GM18858 (cell line): Measurements from ENCODE around the gene MED16.

ENCODE experiments used
- ATAC-seq: cut with Tn5 transposase; IDR thresholded peaks from one replicate; pipeline ENCODE4 v1.9.1; 2021; ENCODE audit not compliant: unreplicated experiment

MED16 gene

GRCh38 chr19:912181-913079 is 19.4 kb upstream of the MED16 start:
- no peak for ATAC-seq

- no peak for ATAC-seq
These were observed 18.4 kb upstream of the MED16 start for GRCh38 chr19:911197-912033.

DNA sequence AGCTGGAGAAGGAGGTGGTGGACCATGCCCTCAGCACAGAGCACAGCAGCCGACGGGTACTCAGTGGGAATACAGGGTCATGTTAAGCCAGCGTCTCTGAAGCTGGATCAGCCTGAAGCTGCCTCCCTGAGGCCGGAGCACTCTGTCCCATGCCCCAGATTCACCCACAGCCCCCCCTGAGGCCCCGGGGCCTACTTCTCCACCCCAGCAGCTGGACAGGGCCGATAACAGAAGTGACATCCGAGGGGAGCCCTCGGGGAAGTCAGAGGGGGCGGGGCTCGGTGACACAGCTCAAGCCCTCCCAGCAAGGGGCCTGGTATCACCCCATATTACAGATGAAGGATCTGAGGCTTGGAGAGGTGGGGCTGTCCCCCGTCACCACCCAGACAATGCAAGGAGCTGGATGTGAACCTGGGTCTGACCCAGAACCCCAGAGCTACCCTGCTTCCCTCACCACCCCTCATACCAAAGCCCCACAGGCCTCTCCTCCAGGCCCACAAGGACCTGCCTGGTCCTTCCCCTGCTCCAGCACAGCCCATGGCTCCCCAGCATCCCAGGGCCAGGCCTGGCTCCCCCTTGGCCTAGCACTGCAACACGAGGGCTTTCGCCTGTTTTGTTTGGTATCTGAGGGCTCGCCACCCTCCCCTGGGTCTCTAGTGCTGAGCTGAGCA is 14.3 kb upstream of the MED16 start:
- no peak for ATAC-seq

GRCh38 chr19:906480-906879 is 13.5 kb upstream of the MED16 start:
- no peak for ATAC-seq

DNA sequence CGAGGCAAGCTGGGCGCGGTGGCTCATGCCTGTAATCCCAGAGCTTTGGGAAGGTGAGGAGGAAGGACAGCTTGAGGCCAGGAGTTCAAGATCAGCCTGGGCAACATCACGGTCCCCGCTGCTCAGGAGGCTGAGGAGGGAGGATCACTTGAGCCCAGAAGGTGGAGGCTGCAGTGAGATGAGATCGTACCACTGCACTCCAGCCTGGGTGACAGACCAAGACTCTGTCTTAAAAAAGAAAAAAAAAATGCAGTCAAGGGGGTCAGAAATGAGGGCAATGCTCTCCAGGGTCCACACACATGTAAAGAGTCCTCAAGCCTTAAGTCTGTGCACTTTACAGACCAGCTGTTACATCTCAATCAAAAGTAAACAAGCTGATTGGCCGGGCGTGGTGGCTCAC is 11.6 kb upstream of the MED16 start:
- ATAC-seq, result no peak

DNA sequence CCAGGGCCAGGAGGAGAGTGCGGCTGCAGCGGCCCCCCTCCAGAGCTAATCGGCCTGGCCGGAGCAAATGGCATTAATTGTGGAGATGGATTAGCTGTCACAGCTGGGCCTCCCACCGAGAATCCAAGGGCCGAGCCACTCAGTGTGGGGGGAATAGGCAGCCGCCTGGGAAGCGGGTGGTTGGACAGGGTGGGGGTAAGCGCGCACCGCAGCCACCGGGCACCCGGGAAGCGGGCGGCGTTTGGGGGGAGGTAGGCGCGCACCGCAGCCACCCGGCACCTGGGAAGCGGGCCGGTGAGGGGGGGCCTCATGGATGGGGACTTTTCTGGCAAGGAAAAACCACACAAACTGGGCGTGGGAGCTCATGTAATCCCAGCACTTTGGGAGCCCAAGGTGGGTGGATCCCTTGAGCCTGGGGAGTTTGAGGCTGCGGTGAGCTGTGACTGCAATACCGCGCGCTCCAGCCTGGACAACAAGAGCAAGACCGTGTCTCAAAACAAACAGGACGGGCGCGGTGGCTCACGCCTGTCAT is 10.3 kb upstream of the MED16 start:
- no peak for ATAC-seq

- ATAC-seq, result no peak
These were observed 9.6 kb upstream of the MED16 start for GRCh38 chr19:902446-903226.

DNA sequence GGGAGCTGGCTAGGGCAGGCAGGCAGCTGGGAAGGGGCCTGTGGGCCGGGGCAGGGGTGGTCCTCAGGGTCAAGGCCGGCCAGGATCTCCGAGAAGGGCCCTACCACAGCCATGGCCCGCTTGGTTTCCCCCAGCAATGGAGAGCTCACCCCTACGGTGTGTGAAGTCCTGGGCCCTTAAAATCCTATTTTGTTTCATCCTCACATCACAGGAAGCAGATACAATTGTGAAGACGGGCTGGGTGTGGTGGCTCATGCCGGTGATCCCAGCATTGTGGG is 9.0 kb upstream of the MED16 start:
- no peak for ATAC-seq

DNA sequence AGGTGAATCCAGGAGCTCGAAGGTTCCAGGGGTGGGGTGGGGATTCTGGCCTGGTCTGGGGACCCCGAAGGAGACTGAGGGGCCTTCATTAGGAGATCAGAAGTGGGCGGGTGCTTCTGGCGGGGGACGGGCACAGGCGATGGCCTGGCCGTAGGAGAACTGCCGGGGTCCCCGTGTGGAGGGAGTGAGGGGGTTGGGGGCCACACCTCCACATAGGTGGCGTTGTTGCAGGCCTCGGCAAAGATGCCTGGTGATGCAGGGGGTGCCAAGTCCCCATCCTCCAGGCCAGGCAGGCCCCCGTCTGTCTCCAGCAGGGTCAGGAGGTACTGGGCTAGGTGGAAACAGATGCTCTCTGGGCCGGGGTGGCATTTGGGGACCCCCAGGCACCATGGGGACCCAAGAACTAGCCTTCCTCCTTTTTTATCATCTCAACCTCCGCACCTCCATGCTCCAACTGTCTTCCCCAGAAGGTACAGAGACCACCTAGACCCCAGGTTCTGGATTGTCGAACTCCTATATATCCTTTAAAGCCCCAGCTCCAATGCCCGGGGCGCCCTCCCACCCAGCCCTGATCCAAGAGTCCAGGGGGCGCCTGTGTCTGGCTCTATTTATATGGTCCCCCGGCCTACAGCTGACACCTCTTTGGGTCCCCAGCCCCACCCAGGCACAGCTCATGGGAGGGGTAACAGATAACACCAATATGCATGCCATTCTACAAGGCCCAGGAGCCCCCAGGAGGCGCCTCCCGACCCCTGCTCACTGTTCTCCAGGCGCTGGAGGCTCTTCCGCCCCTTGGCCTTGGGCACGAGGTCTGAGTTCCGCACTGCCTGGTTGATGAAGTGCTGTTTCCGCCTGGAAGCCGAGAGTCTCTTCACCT is 8.5 kb upstream of the MED16 start:
- ATAC-seq, result no peak

DNA sequence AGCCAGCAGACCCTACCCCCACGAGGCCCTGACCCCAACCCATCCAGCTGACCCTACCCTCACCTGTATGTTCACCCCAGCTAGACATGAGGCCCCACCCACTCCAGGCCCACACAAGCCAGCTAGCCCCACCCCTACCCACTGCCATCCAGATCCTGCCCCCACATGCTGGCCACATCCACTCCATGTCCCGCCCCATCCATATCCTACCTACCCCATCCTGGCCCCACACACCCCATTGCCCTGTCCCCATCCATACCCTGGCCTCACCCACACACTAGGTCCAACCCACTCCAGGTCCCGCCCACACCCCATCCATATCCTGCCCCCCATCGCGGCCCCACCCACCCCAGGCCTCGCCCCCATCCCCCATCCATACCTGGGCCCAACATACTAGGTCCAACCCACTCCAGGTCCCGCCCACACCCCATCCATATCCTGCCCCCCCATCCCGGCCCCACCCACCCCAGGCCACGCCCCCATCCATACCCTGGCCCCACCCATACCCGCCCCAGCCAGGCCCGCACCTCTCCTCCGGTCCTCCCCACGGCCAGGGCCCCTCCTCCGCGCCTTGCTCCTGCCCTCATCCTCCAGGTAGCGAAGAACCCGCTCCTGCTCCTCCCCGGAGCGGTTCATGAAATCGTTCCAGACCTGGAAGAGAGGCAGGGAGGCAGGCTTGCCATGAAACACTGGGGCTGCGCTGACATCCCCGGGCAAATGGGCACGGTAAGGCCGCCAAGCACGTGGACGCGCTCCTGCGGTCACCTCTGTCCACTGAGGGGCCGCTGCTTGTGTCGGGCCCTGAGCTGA is 7.5 kb upstream of the MED16 start:
- no peak for ATAC-seq

DNA sequence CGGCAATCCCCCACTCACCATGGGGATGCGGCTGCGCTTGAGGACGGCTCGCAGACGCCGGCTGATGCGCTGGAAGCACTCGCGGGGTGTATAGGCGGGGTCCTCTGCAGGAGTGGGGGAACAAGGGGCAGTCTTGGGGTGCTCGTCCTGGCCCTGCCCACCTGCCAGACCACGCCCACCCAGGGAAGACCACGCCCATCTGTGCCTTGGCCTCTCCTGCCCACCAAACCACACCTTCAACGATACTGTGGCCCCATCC is 7.0 kb upstream of the MED16 start:
- no peak for ATAC-seq

DNA sequence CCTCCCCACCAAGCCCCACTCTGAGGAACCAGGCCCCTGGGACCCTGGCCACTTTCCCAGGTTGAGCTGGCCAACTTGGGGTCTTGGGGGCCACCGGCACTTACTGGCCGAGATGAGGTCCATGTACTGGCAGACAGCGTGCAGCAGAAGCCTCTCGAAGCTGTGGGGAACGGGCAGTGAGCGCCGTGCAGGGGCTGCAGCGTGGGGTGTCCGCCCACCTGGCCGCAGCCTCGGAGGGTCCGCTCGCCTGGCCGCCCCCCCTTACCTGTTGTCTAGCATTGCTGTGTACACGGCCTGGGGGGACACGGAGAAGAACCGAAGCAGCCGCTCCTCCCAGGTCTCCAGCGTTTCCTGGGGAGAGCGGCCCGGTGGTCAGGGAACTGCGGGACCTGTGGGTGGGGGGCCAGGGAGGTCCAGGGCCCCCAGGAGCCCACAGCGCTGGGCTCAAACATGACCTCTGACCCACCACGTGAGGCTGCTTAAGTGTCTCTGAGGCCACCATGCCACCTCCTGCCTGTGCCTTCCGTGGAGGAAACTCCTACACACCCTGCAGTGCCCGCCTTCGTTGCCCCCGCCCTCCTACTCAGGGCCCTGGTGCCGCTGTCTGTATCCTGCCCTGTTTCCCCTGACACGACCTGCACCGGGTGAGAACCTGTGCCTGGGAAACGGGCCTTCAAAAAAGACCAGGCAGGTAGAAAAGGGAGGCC is 6.5 kb upstream of the MED16 start:
- no peak for ATAC-seq

DNA sequence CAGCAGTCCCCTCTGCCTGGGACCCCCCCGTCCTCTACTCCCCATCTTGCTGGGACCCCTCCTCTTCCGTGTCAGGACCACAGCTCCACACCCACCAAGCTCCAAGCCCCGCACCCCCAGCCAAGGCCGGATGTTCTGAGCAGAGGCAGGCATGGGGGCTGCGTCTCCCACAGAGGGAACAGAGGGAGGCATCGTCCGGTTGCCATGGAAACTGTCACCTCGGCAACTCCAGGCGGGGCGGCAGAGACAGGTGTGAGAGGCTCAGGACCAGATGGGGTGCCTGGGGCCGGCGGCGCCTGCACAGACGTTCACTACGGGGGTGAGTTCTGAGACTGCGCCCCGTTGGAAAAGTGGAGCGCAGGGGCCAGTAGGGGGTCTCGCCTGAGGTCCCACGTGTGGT is 5.7 kb upstream of the MED16 start:
- no peak for ATAC-seq

DNA sequence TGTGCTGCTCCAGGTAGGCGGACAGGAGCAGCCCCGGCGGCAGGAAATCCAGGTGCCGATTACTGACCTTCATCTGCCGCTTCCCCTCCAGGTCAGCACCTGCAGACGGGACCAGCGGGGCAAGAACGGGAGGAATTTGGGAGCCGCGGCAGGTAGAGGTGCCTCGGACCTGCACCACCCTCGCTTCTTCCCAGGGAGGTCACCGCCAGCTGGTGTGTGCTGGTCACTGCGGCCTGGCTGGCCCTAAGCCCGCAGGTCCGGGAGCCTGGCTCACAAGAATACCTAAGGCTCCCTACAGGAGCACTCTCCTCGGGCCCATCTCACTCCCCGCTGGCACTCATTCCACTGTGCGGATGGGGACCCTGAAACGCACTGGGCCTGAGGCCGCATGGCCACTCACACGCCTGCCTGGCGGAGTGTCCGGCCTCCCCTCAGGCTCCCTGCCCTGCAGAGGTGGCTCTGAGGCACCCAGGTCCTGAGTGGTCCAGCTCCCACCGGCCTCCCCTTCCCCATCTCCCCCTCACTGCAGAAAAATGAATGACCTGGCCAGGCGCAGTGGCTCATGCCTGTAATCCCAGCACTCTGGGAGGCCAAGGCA is 4.6 kb upstream of the MED16 start:
- ATAC-seq, result no peak

DNA sequence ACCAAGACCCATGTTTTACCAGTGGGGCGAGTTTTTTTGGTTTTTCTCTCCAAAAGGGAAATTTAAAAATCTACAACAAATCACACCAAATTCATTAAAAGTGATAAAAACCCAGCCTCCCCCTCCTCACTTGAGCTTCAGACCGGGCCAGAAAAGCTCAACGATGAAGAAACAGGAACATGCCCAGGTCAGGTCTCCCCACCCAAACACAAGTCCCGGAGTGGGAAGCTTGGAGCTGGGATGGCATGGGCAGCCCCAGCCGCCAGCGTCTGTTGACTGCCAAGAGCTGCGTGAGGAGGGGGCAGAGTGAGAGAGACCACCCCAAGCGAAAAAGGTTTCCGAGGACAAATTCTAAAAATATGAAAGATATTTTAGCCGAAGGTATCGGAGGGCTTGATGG is 4.0 kb upstream of the MED16 start:
- ATAC-seq, result no peak

DNA sequence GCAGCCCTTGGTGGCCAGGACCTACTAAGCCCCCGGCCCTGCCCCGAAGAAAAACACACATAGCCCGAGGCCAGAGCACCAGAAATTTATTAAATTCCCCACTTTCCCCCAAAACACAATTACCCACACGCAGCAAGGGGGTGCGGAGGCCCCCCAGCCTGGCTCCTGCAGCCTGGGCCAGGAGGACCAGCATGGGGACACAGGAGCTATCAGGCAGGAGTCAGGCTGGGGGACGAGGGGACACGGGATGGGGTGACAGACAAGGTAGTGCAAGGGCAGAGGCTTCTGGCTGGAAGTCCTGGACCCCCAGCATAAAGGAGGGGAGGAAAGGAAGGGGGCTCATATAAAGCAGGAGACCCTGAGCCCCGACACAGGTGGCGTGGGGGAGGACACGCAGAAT is 3.4 kb upstream of the MED16 start:
- no peak for ATAC-seq

- ATAC-seq, result no peak
These were observed 619 bp downstream of the MED16 start for GRCh38 chr19:892243-892893.
